ENCODE results near the gene BDH1. TPM values are rescaled to one million over a fixed set of nuclear protein-coding genes. Genes with fewer than 3 reads are reported as not detected.

The BDH1 gene
- total and polyA plus RNA-seq, 2 of the 13 experiments (the other 11 are each of a cell fraction or from before 2014, with no cell fraction given): 21.2 to 71.9 TPM

GRCh38 chr3:197519801-197520211 is 36.0 kb downstream of the BDH1 start (continued):
- TF ChIP-seq THRA (CRISPR knock-in tag; IDR thresholded peaks at IDR 0.05; ENCODE audit: borderline replicate concordance): no peak
- TF ChIP-seq ZBTB42 (CRISPR knock-in tag; IDR thresholded peaks at IDR 0.05): no peak
- TF ChIP-seq ZNF589 (CRISPR knock-in tag; conservative IDR thresholded peaks at IDR 0.05): no peak
- no peak for TF ChIP-seq ZNF10 (CRISPR knock-in tag; IDR thresholded peaks at IDR 0.05; ENCODE audit: borderline replicate concordance, low read depth)
- no peak for TF ChIP-seq SIX4 (CRISPR knock-in tag; IDR thresholded peaks at IDR 0.05)
- TF ChIP-seq SMAD3 (CRISPR knock-in tag; IDR thresholded peaks at IDR 0.05): no peak
- no peak for TF ChIP-seq MAF1 (CRISPR knock-in tag; IDR thresholded peaks at IDR 0.05; ENCODE audit: borderline replicate concordance)
- TF ChIP-seq PTBP1 (IDR thresholded peaks at IDR 0.05; ENCODE audit: low read depth, low read length, poor library complexity, severe bottlenecking): no peak
- TF ChIP-seq CENPX (CRISPR knock-in tag; IDR thresholded peaks at IDR 0.05): no peak
- no peak for TF ChIP-seq RELA (CRISPR knock-in tag; IDR thresholded peaks at IDR 0.05)
- TF ChIP-seq KDM3A (CRISPR knock-in tag; IDR thresholded peaks at IDR 0.05; ENCODE audit: low read depth): no peak
- no peak for TF ChIP-seq RBM22 (optimal IDR thresholded peaks at IDR 0.05; ENCODE audit: low read length)
- TF ChIP-seq, protein P1, sequence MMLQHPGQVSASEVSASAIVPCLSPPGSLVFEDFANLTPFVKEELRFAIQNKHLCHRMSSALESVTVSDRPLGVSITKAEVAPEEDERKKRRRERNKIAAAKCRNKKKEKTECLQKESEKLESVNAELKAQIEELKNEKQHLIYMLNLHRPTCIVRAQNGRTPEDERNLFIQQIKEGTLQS (CRISPR knock-in tag; IDR thresholded peaks at IDR 0.05): no peak
- no peak for TF ChIP-seq HMG20B (CRISPR knock-in tag; conservative IDR thresholded peaks at IDR 0.05)
- TF ChIP-seq ZNF512B (CRISPR knock-in tag; IDR thresholded peaks at IDR 0.05; ENCODE audit: borderline replicate concordance): no peak
- peak; percentile 73; the same call in 1 of the 2 replicates for TF ChIP-seq HNRNPL (IDR thresholded peaks at IDR 0.05; ENCODE audit: low read depth, low read length)
- no peak for TF ChIP-seq SP5 (CRISPR knock-in tag; IDR thresholded peaks at IDR 0.05; ENCODE audit: borderline replicate concordance, low read depth)
- no peak for TF ChIP-seq TBX2 (CRISPR knock-in tag; IDR thresholded peaks at IDR 0.05; ENCODE audit: borderline replicate concordance)
- no peak for TF ChIP-seq TCF7L2 (IDR thresholded peaks at IDR 0.05; ENCODE audit: low read depth, low read length)
- TF ChIP-seq ZNF17 (CRISPR knock-in tag; IDR thresholded peaks at IDR 0.05): no peak
- TF ChIP-seq ZNF720 (CRISPR knock-in tag; IDR thresholded peaks at IDR 0.05): no peak
- no peak for TF ChIP-seq ZNF264 (CRISPR knock-in tag; IDR thresholded peaks at IDR 0.05)
- no peak for TF ChIP-seq MAFG (CRISPR knock-in tag; IDR thresholded peaks at IDR 0.05)
- TF ChIP-seq HMGXB4 (CRISPR knock-in tag; IDR thresholded peaks at IDR 0.05; ENCODE audit: borderline replicate concordance in 1 of 2, low read depth in 1 of 2): 0 out of 4 replicates have a peak, but pooled peaks of 1 of the 2 experiments have one; percentile 14
- TF ChIP-seq SRSF4 (IDR thresholded peaks at IDR 0.05; ENCODE audit: low read depth, low read length, poor library complexity, severe bottlenecking): no peak
